CD14-positive monocyte (primary cell): ENCODE data around the gene SLX9. TPM values are rescaled to one million over a fixed set of nuclear protein-coding genes. Genes with fewer than 3 reads are reported as not detected.

Source experiments
- DNase-seq, 3 donors: peaks; one replicate each; pipeline ENCODE4 v3.0.0-alpha.2; 2011 to 2022
- H2AFZ ChIP-seq: 2 replicates; pipeline ENCODE4 v1.6.0; 2012; ENCODE audit warnings: mild to moderate bottlenecking, low read depth, low read length, inconsistent platforms; ENCODE audit not compliant: insufficient read depth, poor library complexity, severe bottlenecking
- H3K27ac ChIP-seq, 2 donors: 1 replicate in 1 of 2; 2 replicates in 1 of 2; pipeline ENCODE4 v1.5.1; 2012 to 2013; ENCODE audit warnings: low read length in 2 of 2, control low read depth in 1 of 2, inconsistent platforms in 1 of 2, low read depth in 1 of 2, mild to moderate bottlenecking in 1 of 2
- H3K27me3 ChIP-seq, 2 donors: one replicate each; pipeline versions ENCODE4 v1.6.0 to v1.6.1; 2011 to 2013; ENCODE audit warnings: low read length in 2 of 2; ENCODE audit not compliant: control insufficient read depth in 2 of 2, insufficient read depth in 2 of 2
- H3K36me3 ChIP-seq, 2 donors: replicated peaks in 1 of 2; 1 replicate in 1 of 2; 2 replicates in 1 of 2; pipeline versions ENCODE4 v1.5.1 to v1.6.1; 2012 to 2013; ENCODE audit warnings: low read length in 2 of 2, control low read depth in 1 of 2, inconsistent platforms in 1 of 2, mild to moderate bottlenecking in 1 of 2; ENCODE audit not compliant: insufficient read depth in 2 of 2, control insufficient read depth in 1 of 2
- H3K4me1 ChIP-seq, 2 donors: 1 replicate in 1 of 2; 2 replicates in 1 of 2; pipeline versions ENCODE4 v1.5.1 to v1.6.1; 2012 to 2013; ENCODE audit warnings: low read length in 2 of 2, control low read depth in 1 of 2, inconsistent platforms in 1 of 2, mild to moderate bottlenecking in 1 of 2, moderate library complexity in 1 of 2; ENCODE audit not compliant: insufficient read depth in 2 of 2, control insufficient read depth in 1 of 2
- H3K4me2 ChIP-seq: replicated peaks from 2 replicates; pipeline ENCODE3; 2012; ENCODE audit warnings: low read length, moderate library complexity, mild to moderate bottlenecking; ENCODE audit not compliant: poor library complexity, severe bottlenecking; ENCODE audit errors: extremely low read depth
- H3K4me3 ChIP-seq, 3 experiments: fragments of 200-600 bp in 1 of 3; sonication (generic) in 1 of 3; replicated peaks in 1 of 3; 1 replicate in 2 of 3; 2 replicates in 1 of 3; pipeline ENCODE4 v1.5.1; 2011 to 2013; ENCODE audit warnings: low read length in 3 of 3, mild to moderate bottlenecking in 3 of 3, control low read depth in 2 of 3, low read depth in 2 of 3, inconsistent platforms in 1 of 3, moderate library complexity in 1 of 3
- H3K79me2 ChIP-seq: 2 replicates; pipeline ENCODE4 v1.6.0; 2012; ENCODE audit warnings: mild to moderate bottlenecking, control low read depth, inconsistent platforms, low read length, moderate library complexity; ENCODE audit not compliant: insufficient read depth
- H3K9ac ChIP-seq: 2 replicates; pipeline ENCODE4 v1.6.0; 2017; ENCODE audit warnings: low read length, mild to moderate bottlenecking; ENCODE audit not compliant: insufficient read depth, poor library complexity, severe bottlenecking
- H3K9me3 ChIP-seq, 2 donors: replicated peaks in 1 of 2; 1 replicate in 1 of 2; 2 replicates in 1 of 2; pipeline versions ENCODE4 v1.5.1 to v1.6.1; 2012 to 2013; ENCODE audit warnings: low read length in 2 of 2, control low read depth in 1 of 2; ENCODE audit not compliant: control insufficient read depth in 1 of 2, insufficient read depth in 1 of 2
- H4K20me1 ChIP-seq: 2 replicates; pipeline ENCODE4 v1.6.0; 2012; ENCODE audit warnings: mild to moderate bottlenecking, low read length, control low read depth, moderate library complexity; ENCODE audit not compliant: insufficient read depth
- H3K27ac Mint-ChIP-seq, 7 donors: one replicate each; pipeline ENCODE4 v1.8.0; 2020; ENCODE audit warnings: mild to moderate bottlenecking in 7 of 7, mixed read lengths in 7 of 7, moderate library complexity in 6 of 7, inconsistent platforms in 2 of 7
- H3K27me3 Mint-ChIP-seq, 3 donors: one replicate each; pipeline ENCODE4 v1.8.0; 2021 to 2022; ENCODE audit warnings: low read depth in 3 of 3, mild to moderate bottlenecking in 3 of 3, mixed read lengths in 3 of 3, moderate library complexity in 3 of 3, inconsistent platforms in 1 of 3
- H3K36me3 Mint-ChIP-seq, 2 donors: one replicate each; pipeline ENCODE4 v1.8.0; 2020; ENCODE audit warnings: mixed read lengths in 2 of 2, inconsistent platforms in 1 of 2, mild to moderate bottlenecking in 1 of 2
- H3K4me1 Mint-ChIP-seq: one replicate; pipeline ENCODE4 v1.8.0; 2020; ENCODE audit warnings: mild to moderate bottlenecking, mixed read lengths
- H3K4me3 Mint-ChIP-seq, 2 donors: one replicate each; pipeline ENCODE4 v1.8.0; 2020; ENCODE audit warnings: mild to moderate bottlenecking in 2 of 2, mixed read lengths in 2 of 2, moderate library complexity in 1 of 2
- H3K9me3 Mint-ChIP-seq, 7 donors: one replicate each; pipeline ENCODE4 v1.8.0; 2020 to 2022; ENCODE audit warnings: mixed read lengths in 7 of 7, mild to moderate bottlenecking in 6 of 7, moderate library complexity in 6 of 7, inconsistent platforms in 2 of 7
- WGBS: methylation state at CpG from one replicate; pipeline ENCODE4 v1.1.5; 2013; ENCODE audit warnings: missing lambda C conversion rate; ENCODE audit not compliant: insufficient coverage; 5-methylcytosine and 5-hydroxymethylcytosine counted together
- intact Hi-C, 2 donors: fragments of 100-400 bp; cut with micrococcal nuclease; formaldehyde crosslinking; loops; one replicate each; pipeline versions ENCODE4 v1.15.0 to v1.15.1; 2023
- polyA plus RNA-seq, 3 donors: library from polyadenylated mRNA; depleted of rRNA in 1 of 3; unstranded in 2 of 3; stranded (reverse) in 1 of 3; fragments of 300-500 nt in 2 of 3; fragments of >200 nt in 1 of 3; fragmentation: Illumina TruSeq in 2 of 3; gene quantifications; 1 replicate in 2 of 3; 2 replicates in 1 of 3; pipeline ENCODE4 v1.2.3, GENCODE V29; 2012 to 2021
- TF ChIP-seq, protein P1 (sequence below): fragments of 200-600 bp; IDR thresholded peaks from one replicate; pipeline ENCODE4 v1.8.0; 2022; ENCODE audit warnings: antibody characterized with exemption, mild to moderate bottlenecking

Gene SLX9
- polyA plus RNA-seq, 3 donors: 7.5 to 9.0 (median 9.0) TPM

DNA sequence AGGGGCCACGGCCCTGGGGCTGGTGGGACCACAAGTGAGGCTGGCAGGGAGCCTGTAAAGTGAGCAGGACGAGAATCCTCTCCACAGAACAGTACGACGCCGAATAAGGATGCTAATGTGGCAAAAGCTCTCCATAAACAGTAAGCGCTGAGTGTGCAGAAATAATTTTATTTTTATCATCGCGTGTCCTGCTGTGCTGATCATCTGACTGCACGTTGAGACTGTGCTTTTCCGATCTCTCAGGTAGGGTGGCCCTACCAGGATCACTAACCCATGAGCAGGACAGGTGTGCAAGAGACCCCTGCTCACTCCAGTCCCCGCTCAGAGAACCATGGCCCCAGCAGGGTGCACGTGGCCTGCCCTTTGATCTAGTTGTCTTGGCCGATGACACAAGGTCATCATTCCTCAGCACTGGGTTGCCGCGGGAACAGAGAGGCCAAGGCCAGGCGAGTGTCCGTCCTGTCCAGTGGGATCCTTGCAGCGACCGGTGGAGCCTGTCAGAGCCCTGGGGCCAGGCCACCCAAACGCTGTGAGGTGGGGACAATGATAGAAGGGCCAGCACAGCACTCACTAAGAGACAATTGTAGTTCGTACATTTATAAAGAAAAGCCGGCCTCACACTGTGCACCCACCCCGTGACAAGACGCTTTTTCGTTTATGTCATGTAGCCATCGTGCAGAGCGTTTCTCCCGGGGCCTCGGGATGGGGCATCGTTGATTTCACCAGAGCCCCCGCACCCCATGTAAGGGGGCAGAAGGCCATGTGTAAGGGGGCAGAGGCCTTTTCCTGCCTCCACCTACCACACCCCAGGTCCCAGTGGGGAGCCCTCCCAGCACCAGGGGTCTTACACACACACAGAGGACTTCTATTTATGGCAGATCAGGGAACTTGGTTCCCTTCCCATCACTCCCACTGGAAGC, 81.9 kb downstream of the SLX9 start:
- peak overlapping the region in 1 of 7 donors; percentile 20 for H3K27ac Mint-ChIP-seq
- peaks cover 0 to 6% of the 10 kb centered on the region in 2 donors for H3K36me3 Mint-ChIP-seq
- H2AFZ ChIP-seq: no peak overlapping the region
- H3K4me3 ChIP-seq: no peak overlapping the region
- H3K27ac ChIP-seq: no peak overlapping the region
- no peaks in the 10 kb centered on the region for H3K79me2 ChIP-seq
- H3K4me1 ChIP-seq: peaks cover 0 to 6% of the 10 kb centered on the region in 2 donors
- H3K4me3 Mint-ChIP-seq: no peak overlapping the region
- peaks cover 35 to 47% (median 40%) of the 10 kb centered on the region in 3 donors for H3K27me3 Mint-ChIP-seq
- WGBS: 89% methylated on average over 25 of the region's 31 CpGs
- intact Hi-C loops: no loop called here
- H3K27me3 ChIP-seq: peaks cover 17 to 32% of the 10 kb centered on the region in 2 donors
- peaks cover 0 to 8% of the 10 kb centered on the region in 2 donors for H3K9me3 ChIP-seq
- peaks cover 3 to 21% (median 17%) of the 10 kb centered on the region in 7 donors for H3K9me3 Mint-ChIP-seq
- H3K36me3 ChIP-seq: no peaks in the 10 kb centered on the region
- no peak overlapping the region for H3K4me2 ChIP-seq
- no peak overlapping the region for H3K9ac ChIP-seq
- TF ChIP-seq, protein P1, sequence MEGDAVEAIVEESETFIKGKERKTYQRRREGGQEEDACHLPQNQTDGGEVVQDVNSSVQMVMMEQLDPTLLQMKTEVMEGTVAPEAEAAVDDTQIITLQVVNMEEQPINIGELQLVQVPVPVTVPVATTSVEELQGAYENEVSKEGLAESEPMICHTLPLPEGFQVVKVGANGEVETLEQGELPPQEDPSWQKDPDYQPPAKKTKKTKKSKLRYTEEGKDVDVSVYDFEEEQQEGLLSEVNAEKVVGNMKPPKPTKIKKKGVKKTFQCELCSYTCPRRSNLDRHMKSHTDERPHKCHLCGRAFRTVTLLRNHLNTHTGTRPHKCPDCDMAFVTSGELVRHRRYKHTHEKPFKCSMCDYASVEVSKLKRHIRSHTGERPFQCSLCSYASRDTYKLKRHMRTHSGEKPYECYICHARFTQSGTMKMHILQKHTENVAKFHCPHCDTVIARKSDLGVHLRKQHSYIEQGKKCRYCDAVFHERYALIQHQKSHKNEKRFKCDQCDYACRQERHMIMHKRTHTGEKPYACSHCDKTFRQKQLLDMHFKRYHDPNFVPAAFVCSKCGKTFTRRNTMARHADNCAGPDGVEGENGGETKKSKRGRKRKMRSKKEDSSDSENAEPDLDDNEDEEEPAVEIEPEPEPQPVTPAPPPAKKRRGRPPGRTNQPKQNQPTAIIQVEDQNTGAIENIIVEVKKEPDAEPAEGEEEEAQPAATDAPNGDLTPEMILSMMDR: no peak
- peaks cover 5% of the 10 kb centered on the region for H3K4me1 Mint-ChIP-seq
- no peak for DNase-seq
- H4K20me1 ChIP-seq: no peaks in the 10 kb centered on the region

DNA sequence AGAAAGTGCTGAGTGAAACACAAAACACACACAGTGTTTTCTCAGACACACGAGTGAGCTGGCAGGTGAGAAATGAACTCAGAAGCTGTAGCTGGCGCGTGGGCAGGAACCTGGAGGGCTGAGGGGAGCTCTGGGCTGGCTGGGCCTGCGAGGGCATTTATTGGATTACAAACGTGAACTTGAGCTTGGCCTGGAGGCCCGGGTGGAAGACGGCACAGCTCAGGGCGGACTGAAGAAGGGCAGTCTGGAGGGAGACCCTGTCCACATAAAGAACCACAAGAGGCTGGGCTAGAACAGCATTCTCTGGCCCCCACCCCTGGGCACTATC, 82.5 kb downstream of the SLX9 start:
- Mint-ChIP-seq H3K27ac (no peak overlapping the region), H3K36me3 (peaks cover 0 to 6% of the 10 kb centered on the region in 2 donors), H3K4me1 (peaks cover 5% of the 10 kb centered on the region), H3K4me3 (no peak overlapping the region), H3K9me3 (peaks cover 3 to 20% (median 15%) of the 10 kb centered on the region in 7 donors), H3K27me3 (peaks cover 29 to 41% (median 34%) of the 10 kb centered on the region in 3 donors)
- Histone ChIP-seq H3K9me3 (peaks cover 0 to 5% of the 10 kb centered on the region in 2 donors), H3K27me3 (peaks cover 14 to 26% of the 10 kb centered on the region in 2 donors), H3K4me2 (no peak overlapping the region), H3K9ac (no peak overlapping the region), H3K27ac (no peak overlapping the region), H3K79me2 (no peaks in the 10 kb centered on the region), H3K4me3 (no peak overlapping the region), H3K4me1 (peaks cover 0 to 6% of the 10 kb centered on the region in 2 donors), H4K20me1 (no peaks in the 10 kb centered on the region), H3K36me3 (no peaks in the 10 kb centered on the region), H2AFZ (no peak overlapping the region)
- TF ChIP-seq, protein P1: no peak
- no peak for DNase-seq
- intact Hi-C loops: no loop called here
- WGBS: 92% methylated on average over 7 of the region's 8 CpGs
